ENCODE data around the gene SMO. TPM values are rescaled to one million over a fixed set of nuclear protein-coding genes. Genes with fewer than 3 reads are reported as not detected.
A peak's percentile ranks its signal among the peaks of the same experiment; 100 is the strongest.

Gene SMO
- total and polyA plus RNA-seq, 2 experiments from 2014 or later: 13.1 to 61.5 TPM

GRCh38 chr7:129160161-129160905 is 28.1 kb upstream of the SMO start:
- peaks cover 3% of the 10 kb centered on the region; the same call in 1 of the 2 replicates for H3K36me3 ChIP-seq (ENCODE audit: insufficient read depth)
- no peaks in the 10 kb centered on the region for H3K9me2 ChIP-seq (ENCODE audit: insufficient read depth)

More at GRCh38 chr7:129160161-129160905, 28.1 kb upstream of the SMO start:
- peak; percentile 69 for ATAC-seq
- Histone ChIP-seq H3K4me2 (no peak overlapping the region), H3K27ac (ENCODE audit: low read depth) (no peak overlapping the region), H2AFZ (no peak overlapping the region), H3K4me1 (ENCODE audit: insufficient read depth) (no peaks in the 10 kb centered on the region), H3K79me2 (replicated peaks; ENCODE audit: insufficient read depth) (no peaks in the 10 kb centered on the region), H3K4me3 (no peak overlapping the region), H3F3A (replicated peaks; ENCODE audit: low read depth) (no peaks in the 10 kb centered on the region), H3K27me3 (ENCODE audit: insufficient read depth) (no peaks in the 10 kb centered on the region), H4K20me1 (replicated peaks; ENCODE audit: insufficient read depth) (peaks cover 11% of the 10 kb centered on the region; the same call in 1 of the 2 replicates)
- no peak overlapping the region for H3K27ac Mint-ChIP-seq
- peaks cover 2% of the 10 kb centered on the region for H3K27me3 Mint-ChIP-seq (ENCODE audit: insufficient read depth, low read depth, poor library complexity)
- DNase-seq (ENCODE audit: low spot score): peak; percentile 50
- peaks cover 2% of the 10 kb centered on the region; the same call in 1 of the 3 replicates for H3K4me1 Mint-ChIP-seq
- peaks cover 5% of the 10 kb centered on the region for H3K36me3 Mint-ChIP-seq (ENCODE audit: low read depth)
- no peaks in the 10 kb centered on the region for H3K9me3 Mint-ChIP-seq
- TF ChIP-seq POLR2AphosphoS5 (IDR thresholded peaks at IDR 0.05; ENCODE audit: low read depth) (no peak), STAT1 (IDR thresholded peaks at IDR 0.05; ENCODE audit: unreplicated experiment) (no peak), CREB1 (CRISPR knock-in tag; IDR thresholded peaks at IDR 0.05; ENCODE audit: low read depth) (no peak), ZNF331 (CRISPR knock-in tag; IDR thresholded peaks at IDR 0.05; ENCODE audit: low read depth) (no peak), ZNF462 (CRISPR knock-in tag; IDR thresholded peaks at IDR 0.05) (no peak), REST (IDR thresholded peaks at IDR 0.05; ENCODE audit: unreplicated experiment) (no peak), EZH2phosphoT487 (IDR thresholded peaks at IDR 0.05; ENCODE audit: unreplicated experiment) (no peak), EZH2 (IDR thresholded peaks at IDR 0.05; ENCODE audit: low read depth, unreplicated experiment) (no peak), JUNB (IDR thresholded peaks at IDR 0.05; ENCODE audit: unreplicated experiment) (no peak), NANOG (IDR thresholded peaks at IDR 0.05; ENCODE audit: borderline replicate concordance) (no peak), ZNF114 (CRISPR knock-in tag; IDR thresholded peaks at IDR 0.05) (no peak)
- H3K4me3 Mint-ChIP-seq: no peak overlapping the region

All from GM23338 (cell line).